A549 (cell line): Measurements from ENCODE around the gene PRR11. TPM values are rescaled to one million over a fixed set of nuclear protein-coding genes. Genes with fewer than 3 reads are reported as not detected.

Experiments used
- ATAC-seq, 2 experiments: fragments of 200-7000 bp in 1 of 2; fragments of >200 bp in 1 of 2; cut with Nextera tagmentation in 1 of 2; cut with Tn5 transposase in 1 of 2; 3 replicates each; pipeline versions ENCODE4 v1.8.0 to v1.9.1; 2018 to 2020; ENCODE audit warnings: mild to moderate bottlenecking in 1 of 2, moderate library complexity in 1 of 2
- CTCF ChIA-PET: fragments of 300-600 bp; sonication (Branson Sonifier 250); formaldehyde crosslinking; extraction: SDS; loops from one replicate; lab custom pipeline; 2021; ENCODE audit warnings: antibody characterized with exemption, inconsistent platforms; lab: Yijun Ruan, JAX
- POLR2A ChIA-PET: fragments of 350-600 bp; formaldehyde crosslinking; extraction: SDS; loops from one replicate; lab custom pipeline; 2021; ENCODE audit warnings: antibody characterized with exemption, inconsistent platforms; lab: Yijun Ruan, JAX
- DNase-seq, 2 experiments: peaks; one replicate each; pipeline versions ENCODE4 v3.0.0 to v3.0.0-alpha.2; 2011 to 2016; ENCODE audit warnings: low read depth in 1 of 2, low spot score in 1 of 2
- FAIRE-seq: peaks from 2 replicates; lab custom pipeline; 2011; peaks lifted over from hg19 to GRCh38; lab: Jason Lieb, UNC
- H3K27ac ChIP-seq, 2 experiments: fragments of >200 bp; sonication (Bioruptor Twin); formaldehyde crosslinking; 3 replicates each; pipeline ENCODE4 v1.5.1; 2016 to 2017
- H3K4me1 ChIP-seq: fragments of >200 bp; sonication (Bioruptor Twin); formaldehyde crosslinking; 3 replicates; pipeline ENCODE4 v1.6.1; 2016
- H3K4me2 ChIP-seq: fragments of >200 bp; sonication (Bioruptor Twin); formaldehyde crosslinking; 3 replicates; pipeline ENCODE4 v1.6.1; 2016
- H3K4me3 ChIP-seq: fragments of >200 bp; sonication (Bioruptor Twin); formaldehyde crosslinking; 3 replicates; pipeline ENCODE4 v1.5.1; 2016
- H3K9me3 ChIP-seq: fragments of >200 bp; sonication (Bioruptor Twin); formaldehyde crosslinking; 3 replicates; pipeline ENCODE4 v1.6.1; 2016
- BHLHE40 ChIP-seq: IDR thresholded peaks from 2 replicates; pipeline ENCODE4 v1.6.1; 2012; ENCODE audit warnings: low read depth, low read length, inconsistent platforms
- CEBPB ChIP-seq, 2 experiments: fragments of >200 bp in 1 of 2; sonication (Bioruptor Twin) in 1 of 2; formaldehyde crosslinking in 1 of 2; IDR thresholded peaks; 2 replicates each; pipeline ENCODE4 v1.6.1; 2012 to 2016
- CHD4 ChIP-seq: fragments of 200-600 bp; sonication (generic); IDR thresholded peaks from 2 replicates; pipeline ENCODE4 v1.6.1; 2016; ENCODE audit warnings: antibody characterized with exemption, mild to moderate bottlenecking, borderline replicate concordance
- CTCF ChIP-seq: fragments of >200 bp; sonication (Bioruptor Twin); formaldehyde crosslinking; IDR thresholded peaks from 3 replicates; pipeline ENCODE4 v1.5.1; 2016
- E2F6 ChIP-seq: IDR thresholded peaks from 2 replicates; pipeline ENCODE4 v1.6.1; 2012; ENCODE audit warnings: low read depth, borderline replicate concordance
- EHF ChIP-seq: fragments of 250-450 bp; sonication (Bioruptor Pico); IDR thresholded peaks from 2 replicates; pipeline ENCODE4 v1.5.0; 2020; ENCODE audit warnings: mild to moderate bottlenecking
- EHMT2 ChIP-seq: fragments of 200-600 bp; sonication (generic); IDR thresholded peaks from 2 replicates; pipeline ENCODE4 v1.6.1; 2016; ENCODE audit warnings: antibody characterized with exemption, low read depth, mild to moderate bottlenecking, moderate library complexity
- ELK1 ChIP-seq: fragments of 150-350 bp; IDR thresholded peaks from 2 replicates; pipeline ENCODE4 v1.6.1; 2014; ENCODE audit warnings: low read depth, mild to moderate bottlenecking, low read length
- GATA3 ChIP-seq: IDR thresholded peaks from 2 replicates; pipeline ENCODE4 v1.6.1; 2012; ENCODE audit warnings: borderline replicate concordance
- HMGXB4 ChIP-seq: fragments of 250-450 bp; sonication (Bioruptor Pico); IDR thresholded peaks from 2 replicates; pipeline ENCODE4 v1.5.0; 2021; ENCODE audit warnings: mild to moderate bottlenecking, moderate library complexity, borderline replicate concordance
- HOXA7 ChIP-seq: fragments of 250-450 bp; sonication (Bioruptor Pico); IDR thresholded peaks from 2 replicates; pipeline ENCODE4 v1.5.0; 2020; ENCODE audit warnings: mild to moderate bottlenecking, moderate library complexity
- HOXB13 ChIP-seq: fragments of 250-450 bp; sonication (Bioruptor Pico); IDR thresholded peaks from 2 replicates; pipeline ENCODE4 v1.5.0; 2020; ENCODE audit warnings: low read depth, mild to moderate bottlenecking, moderate library complexity
- HOXB5 ChIP-seq: fragments of 250-450 bp; sonication (Bioruptor Pico); IDR thresholded peaks from 2 replicates; pipeline ENCODE4 v1.5.0; 2020; ENCODE audit warnings: mild to moderate bottlenecking, moderate library complexity
- JUN ChIP-seq, 2 experiments: fragments of >200 bp; sonication (Bioruptor Twin); formaldehyde crosslinking; IDR thresholded peaks; 2 replicates in 1 of 2; 3 replicates in 1 of 2; pipeline ENCODE4 v1.6.1; 2016 to 2017
- MAX ChIP-seq: IDR thresholded peaks from 2 replicates; pipeline ENCODE4 v1.6.1; 2012
- MAZ ChIP-seq: fragments of 150-350 bp; IDR thresholded peaks from 2 replicates; pipeline ENCODE4 v1.6.1; 2014; ENCODE audit warnings: antibody characterized with exemption, low read depth, low read length, borderline replicate concordance
- NPAS2 ChIP-seq: fragments of 250-450 bp; sonication (Bioruptor Pico); IDR thresholded peaks from 2 replicates; pipeline ENCODE4 v1.8.0; 2022; ENCODE audit warnings: mild to moderate bottlenecking, moderate library complexity, borderline replicate concordance
- PBX3 ChIP-seq: IDR thresholded peaks from 2 replicates; pipeline ENCODE4 v1.6.1; 2012
- RARB ChIP-seq: fragments of 250-450 bp; sonication (Bioruptor Pico); IDR thresholded peaks from 2 replicates; pipeline ENCODE4 v1.8.0; 2021; ENCODE audit warnings: mild to moderate bottlenecking, moderate library complexity
- SMC3 ChIP-seq: fragments of >200 bp; sonication (Bioruptor Twin); formaldehyde crosslinking; IDR thresholded peaks from 3 replicates; pipeline ENCODE4 v1.6.1; 2018; ENCODE audit warnings: inconsistent platforms
- SREBF2 ChIP-seq: fragments of 450-650 bp; IDR thresholded peaks from 2 replicates; pipeline ENCODE4 v1.6.1; 2014; ENCODE audit warnings: mild to moderate bottlenecking, moderate library complexity
- TP53 ChIP-seq: fragments of 250-450 bp; sonication (Bioruptor Pico); IDR thresholded peaks from 2 replicates; pipeline ENCODE4 v1.5.0; 2021; ENCODE audit warnings: mild to moderate bottlenecking, moderate library complexity
- ZFP36 ChIP-seq: fragments of 450-650 bp; IDR thresholded peaks from 2 replicates; pipeline ENCODE4 v1.6.1; 2014; ENCODE audit warnings: borderline replicate concordance; ENCODE audit not compliant: partially characterized antibody
- WGBS: methylation state at CpG from one replicate; pipeline ENCODE4 v1.1.6; 2017; ENCODE audit errors: missing lambda C conversion rate; 5-methylcytosine and 5-hydroxymethylcytosine counted together
- polyA plus RNA-seq, 4 experiments: library from polyadenylated mRNA; depleted of rRNA in 3 of 4; stranded (reverse); fragments of >200 nt; fragmentation: RNase III in 1 of 4; extraction: RNeasy Plus Mini Kit Qiagen cat#74134 plus additional on column Dnase treatment in 1 of 4; gene quantifications; 2 replicates in 3 of 4; 3 replicates in 1 of 4; pipeline ENCODE4 v1.2.3, GENCODE V29; 2011 to 2017

Gene PRR11
- polyA plus RNA-seq, 2 of the 4 experiments (the other 2 are of a cell fraction) = 66.4 to 66.9 TPM

GRCh38 chr17:59106463-59107305 lies 48.9 kb upstream of the PRR11 start, which contains the start of gene TRIM37 (continued):
- no peak for TF ChIP-seq PBX3
- TF ChIP-seq ELK1 = no peak
- TF ChIP-seq MAZ = no peak
- peak; percentile 90 for TF ChIP-seq MAX
- TF ChIP-seq JUN (IDR thresholded peaks at IDR 0.05) = peak in 1 of 2 experiments; percentile 70; a peak in 3 of 5 replicates
- no peak for TF ChIP-seq CHD4
- TF ChIP-seq SMC3 = 0 out of 3 replicates have a peak, but pooled peaks have one; percentile 20
- TF ChIP-seq EHF (CRISPR knock-in tag) = no peak
- TF ChIP-seq EHMT2 = no peak
- peak; percentile 85; the same call in 1 of the 2 replicates for TF ChIP-seq HOXA7

- Histone ChIP-seq H3K27ac (peak overlapping the region; percentile 68 to 90), H3K4me2 (peak overlapping the region; percentile 83), H3K4me1 (peaks cover 19% of the 10 kb centered on the region; the same call in 2 of the 3 replicates)
- POLR2A ChIA-PET = interaction anchor here (1.0 to 2.3 kb wide), 6 partner anchors 13 to 476 kb away, joined by 3 to 27 read pairs (median 6); partner anchors contain the start of genes PRR11, SKA2 and SMG8
- DNase-seq = no peak
- CTCF ChIA-PET = interaction anchor here (0.6 to 2.9 kb wide), 9 partner anchors 11 to 439 kb away, joined by 3 to 15 read pairs (median 4); partner anchors contain the start of gene SKA2
- TF ChIP-seq HOXB5 (0 out of 2 replicates have a peak, but pooled peaks have one; percentile 4), MAX (no peak), HOXB13 (CRISPR knock-in tag) (peak; percentile 3; the same call in 1 of the 2 replicates), RARB (CRISPR knock-in tag) (peak; percentile 84), NPAS2 (no peak), HOXA7 (no peak; the same call in 1 of the 2 replicates), BHLHE40 (no peak), E2F6 (peak; percentile 40; the same call in 1 of the 2 replicates), HMGXB4 (CRISPR knock-in tag) (no peak), SREBF2 (no peak), EHF (CRISPR knock-in tag) (peak; percentile 52; the same call in 1 of the 2 replicates), TP53 (peak; percentile 63; the same call in 1 of the 2 replicates), ZFP36 (no peak), CEBPB (IDR thresholded peaks at IDR 0.05) (no peak; a peak in 1 of 4 replicates), GATA3 (no peak), CTCF (no peak)
- TF ChIP-seq, all 56 proteins: peak for 6
- ATAC-seq (no peak), FAIRE-seq (no peak)
- Histone ChIP-seq H3K9me3 (no peaks in the 10 kb centered on the region), H3K4me3 (peak overlapping the region; percentile 71)
- 3% methylated on average over 10 of the region's 10 CpGs for WGBS
Measured at GRCh38 chr17:59107306-59107670, 48.3 kb upstream of the PRR11 start.
